Measurements from ENCODE around the gene LRRC49.
"Not testable (repeated sequence)": the region's sequence is repeated elsewhere in the genome, so short reads cannot be mapped to it uniquely, and the experiment has no call there.

LRRC49 gene

DNA sequence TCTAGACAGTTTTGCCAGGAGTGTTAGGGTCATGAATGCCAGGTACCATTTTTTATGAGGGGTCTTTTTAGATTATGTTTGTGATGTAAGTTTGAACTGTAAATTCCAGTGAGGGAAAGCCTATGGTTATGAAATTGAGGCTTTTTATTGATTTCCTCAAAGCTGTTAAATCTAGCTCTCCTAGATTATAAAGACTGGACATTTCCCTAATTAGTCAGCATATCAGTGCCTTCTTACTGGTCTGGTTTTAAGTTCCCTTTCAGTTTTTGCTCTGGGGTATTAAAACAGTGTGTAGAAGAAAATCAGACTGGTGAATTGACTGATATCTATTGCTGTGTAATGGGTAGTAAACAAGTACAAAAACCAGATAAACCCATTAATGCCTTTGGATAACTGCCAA lies 39.2 kb downstream of the LRRC49 start:
- no peak for DNase-seq

DNA sequence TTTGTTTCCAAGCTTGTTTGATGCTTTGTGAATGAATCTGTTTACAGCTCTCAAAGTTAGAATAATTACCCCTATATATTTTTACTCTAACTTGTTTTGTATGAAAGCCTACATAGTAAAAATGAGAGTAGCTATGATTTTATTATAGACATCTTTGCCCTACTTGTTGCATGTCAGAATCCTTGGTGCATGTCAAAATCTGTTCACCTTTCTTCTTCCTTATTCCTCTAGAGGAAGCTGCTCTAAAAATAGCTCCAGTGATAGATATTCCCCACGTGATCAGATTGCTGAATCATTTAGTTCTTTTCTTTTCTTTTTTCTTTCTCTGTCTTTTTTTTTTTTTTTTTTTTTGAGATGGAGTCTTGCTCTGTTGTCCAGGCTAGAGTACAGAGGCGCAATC lies 39.8 kb downstream of the LRRC49 start:
- DNase-seq, result no peak

DNA sequence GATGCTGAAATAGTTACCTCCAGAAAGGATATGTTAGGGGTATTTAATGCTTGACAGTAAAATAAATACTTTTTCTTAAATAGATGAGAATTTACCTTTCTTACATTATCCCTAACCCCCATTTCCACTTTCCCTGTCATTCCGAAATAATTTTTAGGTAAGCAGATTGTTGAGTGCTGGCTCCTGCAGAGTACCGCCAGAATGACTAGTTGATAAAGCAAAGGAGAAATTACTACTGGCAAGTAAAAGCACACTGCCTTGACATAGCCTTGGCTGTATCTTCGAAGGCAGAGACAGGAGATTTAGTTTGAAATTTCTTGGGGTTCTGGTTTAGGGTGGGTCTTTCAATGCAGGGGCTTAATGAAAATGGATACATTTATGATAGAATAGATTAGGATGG lies 40.8 kb downstream of the LRRC49 start:
- no peak for DNase-seq

DNA sequence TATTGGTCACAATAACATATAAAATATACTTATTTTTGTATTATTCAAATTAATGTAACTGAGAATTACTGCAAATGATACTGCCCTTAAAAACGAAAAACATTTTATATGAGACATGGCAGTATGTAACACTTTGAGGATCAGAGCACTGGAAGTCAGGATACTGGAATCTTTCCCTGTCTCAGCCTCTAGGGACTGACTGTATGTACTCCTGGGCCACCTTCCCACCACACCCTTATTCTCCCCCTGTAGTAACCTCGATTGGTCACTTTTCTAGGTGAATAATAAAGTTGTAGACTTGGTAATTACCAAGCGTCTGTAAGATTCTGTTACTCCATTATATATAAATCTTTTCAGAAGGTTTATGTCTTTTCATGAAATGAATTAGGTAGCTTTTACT lies 43.0 kb downstream of the LRRC49 start:
- DNase-seq, result no peak

DNA sequence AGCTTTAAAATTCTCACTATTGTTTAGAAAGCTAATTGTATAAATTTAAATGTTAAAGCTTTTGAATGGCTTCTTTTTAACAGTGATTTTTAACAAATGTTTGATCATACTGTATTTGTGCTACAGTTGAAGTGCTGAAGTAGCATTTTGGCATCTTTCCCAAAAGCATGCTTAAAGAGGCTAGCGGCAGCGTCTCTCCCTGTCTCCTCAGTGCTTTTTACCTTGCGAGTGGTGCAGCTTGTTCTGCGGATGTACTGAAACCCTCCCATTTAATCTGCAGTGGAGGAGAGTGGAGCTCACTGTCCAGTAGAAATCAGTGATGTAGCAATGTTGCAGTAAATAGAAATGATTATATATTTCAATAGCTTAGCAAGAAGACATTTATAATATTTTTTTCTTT lies 43.7 kb downstream of the LRRC49 start:
- DNase-seq, result no peak

DNA sequence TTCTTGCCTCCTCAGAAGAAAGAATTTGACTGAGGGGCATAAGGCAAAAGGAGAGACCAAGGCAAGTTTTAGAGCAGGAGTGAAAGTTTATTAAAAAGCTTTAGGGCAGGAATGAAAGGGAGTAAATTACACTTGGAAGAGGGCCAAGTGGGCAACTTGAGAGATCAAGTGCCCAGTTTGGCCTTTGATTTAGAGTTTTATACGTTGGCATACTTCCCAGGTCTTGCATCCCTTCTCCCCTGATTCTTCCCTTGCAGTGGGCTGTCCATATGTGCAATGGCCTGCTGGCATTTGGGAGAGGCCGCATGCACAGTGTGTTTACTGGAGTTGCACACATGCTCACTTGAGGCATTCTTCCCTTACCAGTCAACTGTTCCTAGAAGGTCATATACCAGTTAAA lies 50.7 kb downstream of the LRRC49 start:
- not testable (repeated sequence) for DNase-seq

DNA sequence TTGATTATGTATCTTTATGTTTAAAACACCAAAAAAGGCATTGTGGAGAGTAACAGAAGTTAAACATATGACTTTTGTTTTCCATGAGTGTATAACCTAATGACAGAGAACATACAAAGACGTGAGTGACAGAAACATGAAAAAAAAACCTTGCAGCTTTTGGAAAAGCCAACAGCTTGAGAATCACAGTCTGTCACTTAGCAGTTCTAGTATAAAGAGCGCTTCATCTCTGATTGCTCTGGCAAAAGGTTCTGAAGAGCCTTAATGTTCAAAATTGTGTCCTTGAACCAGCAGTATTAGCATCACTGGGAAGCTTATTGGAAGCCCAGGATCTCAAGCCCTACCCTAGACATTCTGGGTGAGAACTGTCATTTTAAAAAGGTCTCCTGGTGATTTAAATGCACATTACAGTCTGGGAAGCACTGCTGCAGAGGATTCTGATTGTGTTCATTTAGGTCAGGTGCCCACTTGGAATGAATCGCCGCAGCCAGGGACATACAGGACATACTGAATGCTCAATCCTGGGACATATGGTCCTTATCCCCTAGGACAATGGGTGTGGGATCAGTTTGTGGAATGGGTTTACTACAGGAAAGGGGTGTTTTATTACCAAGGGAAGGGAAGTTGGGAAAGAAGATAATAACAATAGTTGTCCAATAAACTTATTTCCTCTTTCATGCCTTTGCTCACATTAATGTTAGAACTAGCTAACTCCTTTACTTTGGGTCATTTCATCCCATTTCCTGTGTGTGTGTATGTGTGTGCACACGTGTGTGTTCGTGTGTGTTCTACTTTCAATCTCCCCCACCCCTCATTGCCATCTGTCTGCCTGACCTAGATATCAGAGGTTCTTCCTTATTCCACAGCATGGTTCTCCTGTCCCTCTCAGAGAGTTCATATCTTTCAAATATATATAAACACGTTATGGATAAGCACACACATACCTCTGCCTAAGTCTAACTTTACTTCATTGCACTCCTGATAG lies 55.0 kb downstream of the LRRC49 start:
- no peak for DNase-seq

DNA sequence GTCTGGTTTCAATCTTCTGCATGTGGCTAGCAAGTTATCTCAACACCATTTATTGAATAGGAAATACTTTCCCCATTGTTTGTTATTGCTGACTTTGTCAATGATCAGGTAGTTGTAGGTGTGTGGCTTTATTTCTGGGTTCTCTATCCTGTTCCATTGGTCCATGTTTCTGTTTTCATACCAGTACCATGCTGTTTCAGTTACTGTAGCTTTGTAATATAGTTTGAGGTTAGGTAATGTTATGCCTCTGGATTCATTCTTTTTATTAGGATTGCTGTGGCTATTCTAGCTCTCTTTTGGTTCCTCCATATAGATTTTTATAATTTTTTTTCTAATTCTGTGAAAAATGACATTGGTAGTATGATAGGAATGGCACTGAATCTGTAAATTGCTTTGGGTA lies 58.3 kb downstream of the LRRC49 start:
- no peak for DNase-seq

DNA sequence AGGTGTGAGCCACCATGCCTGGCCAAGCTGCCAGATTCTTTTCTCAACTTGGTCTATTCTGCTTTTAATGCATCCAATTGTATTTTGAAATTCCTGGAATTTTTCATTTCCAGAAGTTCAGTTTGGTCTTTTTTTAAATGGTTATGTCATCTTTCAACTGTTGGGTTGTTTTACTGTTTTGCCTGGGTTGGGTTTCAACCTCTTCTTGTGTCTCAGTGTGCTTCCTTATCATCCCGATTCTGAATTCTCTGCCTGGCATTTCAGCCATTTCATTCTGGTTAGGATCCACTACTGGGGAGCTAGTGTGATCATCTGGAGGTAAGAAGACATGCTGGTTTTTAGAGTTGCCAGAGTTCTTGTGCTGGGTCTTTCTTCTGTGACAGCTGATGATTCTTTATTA lies 61.5 kb downstream of the LRRC49 start:
- DNase-seq, result no peak

DNA sequence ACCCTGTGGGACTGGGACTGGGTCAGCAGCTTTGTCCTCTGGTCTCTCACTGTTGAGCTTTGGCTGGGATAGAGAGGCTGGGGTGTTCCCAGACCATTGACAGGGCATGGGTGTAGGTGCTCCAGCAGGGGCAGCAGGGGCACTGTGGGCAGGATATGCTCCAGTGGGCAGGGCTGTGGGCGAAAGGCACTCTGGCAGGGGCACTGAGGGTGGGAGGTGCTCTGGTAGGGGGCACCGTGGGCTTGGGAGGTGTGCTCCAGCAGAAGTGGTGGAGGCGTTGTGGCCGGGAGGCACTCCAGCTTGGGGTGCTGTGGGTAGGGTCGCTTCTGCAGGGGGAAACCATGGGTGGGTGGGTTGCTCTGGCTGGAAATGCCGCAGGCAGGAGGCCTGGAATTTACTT lies 62.1 kb downstream of the LRRC49 start:
- no peak for DNase-seq

DNA sequence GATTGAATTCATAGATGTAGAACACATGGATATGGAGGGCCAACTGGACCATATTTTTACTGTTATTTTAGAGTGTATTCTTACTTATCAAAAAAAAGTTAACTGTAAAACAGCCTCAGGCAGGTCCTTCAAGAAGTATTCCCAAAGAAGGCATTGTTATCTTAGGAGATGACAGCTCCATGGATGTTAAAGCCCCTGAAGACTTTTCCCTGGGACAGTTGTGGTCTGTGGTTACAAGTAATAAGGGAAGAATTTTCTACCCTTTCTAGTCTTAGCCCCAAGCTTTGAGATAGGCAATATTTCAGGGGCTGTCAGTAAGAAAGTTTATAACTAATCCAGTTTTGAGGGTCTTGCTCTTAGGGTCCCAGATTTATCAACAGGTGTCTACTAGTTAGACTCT lies 62.5 kb downstream of the LRRC49 start:
- DNase-seq, result no peak

DNA sequence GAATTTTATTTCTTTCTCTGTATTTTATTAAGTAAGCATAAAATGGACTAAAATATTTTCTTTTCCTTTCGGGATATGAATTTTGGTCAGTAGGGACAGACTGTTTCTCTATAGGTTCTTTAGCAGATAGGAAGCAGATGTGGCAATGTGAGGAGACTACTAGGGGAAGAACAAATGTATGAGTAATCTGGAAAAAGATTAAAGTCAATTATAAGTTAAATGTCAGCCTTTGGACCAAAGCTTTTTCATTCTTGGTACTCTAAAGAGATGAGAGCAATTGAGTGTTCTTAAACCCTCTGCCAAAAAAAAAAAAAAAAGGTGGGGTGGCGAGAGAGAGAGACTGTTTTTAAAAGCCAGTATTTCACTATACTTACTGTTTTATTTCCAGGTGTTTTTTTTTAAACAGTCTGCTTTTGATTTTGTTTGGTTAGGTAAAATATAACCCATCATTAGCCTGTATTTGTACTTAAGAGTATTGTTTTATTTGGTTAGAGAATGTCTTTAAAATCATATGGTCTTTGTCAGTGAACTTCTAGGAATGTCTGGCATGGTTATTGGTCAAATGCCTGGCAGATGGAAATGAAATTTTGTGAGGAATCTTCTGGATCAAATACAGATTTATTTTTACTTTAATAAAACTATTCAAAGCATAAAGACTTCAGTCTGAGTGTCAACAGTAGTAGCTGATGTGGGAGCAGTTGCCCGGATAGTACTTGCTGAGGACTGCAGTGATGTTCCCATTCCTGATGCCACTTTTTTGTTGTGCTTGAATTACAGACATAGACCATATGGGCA lies 63.8 kb downstream of the LRRC49 start:
- no peak for DNase-seq

DNA sequence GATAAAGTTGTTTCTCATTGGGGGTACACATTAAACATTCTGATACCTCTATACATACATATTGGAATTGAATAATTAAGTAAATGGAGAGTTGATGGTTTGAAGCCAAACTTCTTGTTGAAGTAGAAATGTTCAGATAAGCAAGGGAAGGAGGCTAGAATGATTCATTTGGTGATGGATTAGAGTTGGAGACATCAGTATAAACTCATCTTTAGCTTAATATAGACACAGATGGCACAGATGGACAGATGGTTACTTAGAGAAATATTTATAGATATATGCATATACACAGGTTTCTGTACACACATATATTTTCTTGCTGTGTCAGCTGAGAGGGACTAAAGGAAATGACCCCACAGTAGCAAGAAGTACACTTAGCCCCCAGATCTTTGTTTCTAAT lies 69.5 kb downstream of the LRRC49 start:
- no peak for DNase-seq

DNA sequence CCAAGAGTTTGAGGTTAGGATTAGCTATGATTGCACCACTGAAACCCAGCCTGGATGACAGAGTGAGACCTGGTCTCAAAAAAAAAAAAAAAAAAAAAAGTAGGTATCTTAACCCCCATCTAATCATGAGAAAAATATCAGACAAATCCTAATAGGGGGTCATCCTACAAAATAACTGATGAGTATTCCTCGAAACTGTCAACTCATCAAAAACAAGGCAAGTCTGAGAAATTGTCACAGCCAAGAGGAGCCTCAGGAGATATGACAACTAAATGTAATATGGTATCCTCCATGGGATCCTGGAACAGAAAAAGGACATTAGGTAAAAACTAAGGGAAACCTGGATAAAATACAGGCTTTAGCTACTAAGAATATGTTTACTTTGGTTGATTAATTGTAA lies 70.6 kb downstream of the LRRC49 start:
- no peak for DNase-seq

DNA sequence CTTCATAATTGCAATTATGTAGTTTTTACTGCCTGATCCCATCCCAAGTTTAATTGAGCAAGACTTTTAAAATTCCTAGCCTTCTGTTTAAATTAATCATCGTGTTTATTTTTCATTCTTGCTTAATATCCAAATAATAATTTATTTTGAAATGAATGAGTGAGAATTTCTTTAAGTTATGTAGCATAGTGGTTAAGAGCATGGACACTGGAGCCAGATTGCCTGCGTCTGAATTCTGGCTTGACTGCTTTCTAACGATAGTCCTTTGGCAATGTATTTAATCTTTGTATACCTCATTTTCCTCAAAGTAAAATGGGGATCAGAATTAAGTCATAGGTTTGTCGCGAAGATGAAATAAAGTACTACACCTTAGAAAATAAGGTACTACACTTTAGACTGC lies 71.4 kb downstream of the LRRC49 start:
- DNase-seq, result no peak

DNA sequence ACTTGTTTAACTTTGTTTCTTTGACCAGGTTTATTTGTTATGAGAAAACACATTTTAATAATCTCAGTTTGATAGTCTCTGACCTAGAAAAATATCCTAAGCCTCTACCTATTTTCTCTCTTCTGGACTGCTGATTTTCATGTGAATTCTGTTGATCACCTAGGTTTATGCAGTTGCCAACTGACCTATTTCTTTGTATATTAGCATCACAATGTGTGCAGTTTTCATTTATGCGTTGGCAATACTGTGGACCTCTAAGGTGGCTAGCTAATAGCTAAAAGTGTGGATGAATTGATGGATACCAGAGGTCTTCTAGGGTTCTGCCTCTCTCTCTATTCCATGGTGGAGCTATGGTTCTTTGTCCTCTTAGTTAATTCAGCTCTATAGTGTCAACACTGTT lies 72.1 kb downstream of the LRRC49 start:
- DNase-seq, result no peak

DNA sequence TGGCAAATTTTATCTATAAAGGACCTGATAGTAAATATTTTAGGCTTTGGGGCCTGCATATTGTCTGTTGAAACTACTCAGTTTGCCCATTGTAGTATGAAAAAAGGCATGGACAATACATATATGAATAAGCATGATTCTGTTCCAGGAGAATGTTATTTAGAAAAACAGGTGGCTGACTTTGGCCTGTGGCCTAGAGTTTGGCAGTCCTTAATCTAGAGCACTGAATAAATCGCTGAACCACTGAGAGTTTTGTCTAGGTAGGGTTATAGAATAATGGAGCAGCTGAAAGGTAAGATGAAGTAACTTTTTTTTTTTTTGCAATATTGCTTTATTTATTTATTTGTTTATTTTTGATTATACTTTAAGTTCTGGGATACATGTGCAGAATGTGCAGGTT lies 75.0 kb downstream of the LRRC49 start:
- DNase-seq, result no peak

DNA sequence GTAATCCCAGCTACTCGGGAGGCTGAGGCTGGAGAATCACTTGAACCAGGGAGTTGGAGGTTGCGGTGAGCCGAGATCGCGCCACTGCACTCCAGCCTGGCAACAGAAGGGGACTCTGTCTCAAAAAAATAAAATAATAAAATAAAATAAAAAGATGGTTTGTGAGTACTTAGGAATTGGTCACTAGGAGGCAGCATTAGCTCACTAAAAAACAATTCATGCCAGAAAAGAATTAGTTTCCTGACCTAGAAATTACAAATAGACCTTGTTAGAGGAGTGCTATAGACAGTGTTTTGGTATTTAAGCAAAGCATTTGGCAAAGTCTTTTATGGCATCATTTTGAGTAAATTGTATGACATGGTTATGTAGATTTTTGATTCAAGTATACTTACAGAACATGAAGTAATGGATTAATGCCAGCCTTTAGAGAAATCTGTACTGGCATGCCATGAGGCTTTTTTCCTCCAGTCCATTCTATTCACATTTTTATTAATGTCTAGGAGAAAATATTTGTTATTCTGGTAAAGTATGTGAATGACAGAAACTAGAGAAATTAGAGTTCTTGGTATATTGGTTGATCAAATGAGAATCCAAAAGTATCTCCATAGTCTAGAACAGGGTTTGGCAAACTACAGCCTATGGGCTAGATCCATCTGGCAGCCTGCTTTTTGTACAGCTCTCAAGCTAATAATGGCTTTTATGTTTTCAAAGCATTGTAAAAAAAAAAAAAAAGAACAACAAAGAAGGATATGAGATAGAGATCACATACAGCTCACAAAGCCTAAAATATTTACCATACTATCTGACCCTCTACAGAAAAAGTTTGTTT lies 81.6 kb downstream of the LRRC49 start:
- no peak for DNase-seq

DNA sequence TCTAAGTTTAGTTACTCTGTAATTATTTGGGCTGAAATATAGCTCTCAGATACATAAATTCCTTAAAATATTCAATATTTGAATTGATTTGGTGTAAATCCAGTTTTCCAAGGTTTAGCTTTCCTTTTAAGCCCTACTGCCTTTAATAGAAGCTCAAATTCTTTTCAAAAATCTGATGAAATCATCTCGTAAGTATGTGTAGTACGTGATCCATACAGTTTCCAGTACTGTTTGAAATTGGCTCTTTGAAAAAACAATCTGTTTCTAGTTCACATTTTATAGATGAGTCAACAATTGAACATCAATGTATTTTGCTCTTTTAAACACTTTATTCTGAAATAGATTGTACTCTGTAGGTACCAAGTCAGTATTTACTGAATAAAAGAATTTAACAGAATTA lies 84.2 kb downstream of the LRRC49 start:
- DNase-seq, result no peak

DNA sequence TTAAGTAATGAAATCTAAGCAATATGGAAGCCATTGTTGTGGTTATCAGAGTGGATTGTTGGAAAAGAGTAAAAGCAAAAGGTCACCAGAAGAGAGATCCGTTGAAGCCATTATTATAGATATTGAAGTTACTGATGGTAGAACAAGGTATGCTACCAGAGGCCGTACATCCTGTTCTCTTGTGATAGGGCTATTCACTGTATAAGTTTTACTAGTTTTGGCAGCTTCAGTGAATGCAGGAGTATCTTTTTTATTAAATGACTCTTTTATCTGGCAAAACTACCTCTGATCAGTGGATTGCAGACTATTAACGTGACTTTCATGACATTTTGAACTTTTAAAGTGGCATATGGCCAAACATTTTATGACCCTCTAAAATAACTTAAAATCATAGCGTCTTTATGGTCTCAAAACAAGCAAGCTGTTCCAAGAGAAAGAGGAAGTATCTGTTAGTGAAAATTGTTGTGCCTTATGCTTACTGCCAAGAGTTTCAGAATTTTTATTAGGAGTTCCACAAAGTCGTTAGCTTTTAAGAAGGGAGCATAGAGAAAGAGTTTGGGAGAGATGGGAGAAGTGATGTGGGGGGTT lies 102.9 kb downstream of the LRRC49 start:
- DNase-seq, result no peak

DNA sequence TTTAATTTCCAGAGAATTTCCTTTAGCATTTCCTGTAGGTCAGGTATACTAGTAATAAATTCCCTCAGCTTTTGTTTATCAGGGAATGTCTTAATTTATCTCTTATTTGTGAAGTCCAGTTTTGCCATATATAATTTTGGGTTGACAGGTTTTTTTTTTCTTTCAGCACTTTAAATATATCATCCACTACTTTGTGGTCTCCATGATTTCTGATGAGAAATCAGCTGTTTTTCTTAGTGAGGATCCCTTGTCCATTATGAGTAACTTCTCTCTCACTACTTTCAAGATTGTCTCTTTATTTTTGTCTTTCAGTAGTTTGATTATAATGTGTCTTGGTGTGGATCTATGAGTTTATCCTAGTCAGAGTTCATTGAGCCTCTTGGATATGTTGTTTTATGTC lies 105.7 kb downstream of the LRRC49 start:
- no peak for DNase-seq

DNA sequence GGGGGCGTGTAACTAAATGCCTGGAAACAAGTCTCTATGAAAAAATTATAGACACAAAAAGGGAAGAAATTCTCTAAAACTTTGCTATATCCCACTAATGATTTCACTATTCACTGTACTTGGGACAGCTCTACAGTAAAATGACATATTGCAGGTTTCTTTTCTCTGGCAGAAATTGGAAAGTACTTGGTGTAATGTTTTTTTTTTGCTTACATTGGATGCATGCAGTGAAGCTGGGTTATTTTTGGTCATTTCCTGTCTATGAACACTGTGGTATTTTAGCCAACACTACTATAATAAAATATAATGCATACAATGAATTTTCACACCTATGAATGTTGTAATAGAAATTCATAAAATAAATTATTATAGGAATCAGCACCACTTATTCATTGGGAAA lies 109.7 kb downstream of the LRRC49 start:
- no peak for DNase-seq

DNA sequence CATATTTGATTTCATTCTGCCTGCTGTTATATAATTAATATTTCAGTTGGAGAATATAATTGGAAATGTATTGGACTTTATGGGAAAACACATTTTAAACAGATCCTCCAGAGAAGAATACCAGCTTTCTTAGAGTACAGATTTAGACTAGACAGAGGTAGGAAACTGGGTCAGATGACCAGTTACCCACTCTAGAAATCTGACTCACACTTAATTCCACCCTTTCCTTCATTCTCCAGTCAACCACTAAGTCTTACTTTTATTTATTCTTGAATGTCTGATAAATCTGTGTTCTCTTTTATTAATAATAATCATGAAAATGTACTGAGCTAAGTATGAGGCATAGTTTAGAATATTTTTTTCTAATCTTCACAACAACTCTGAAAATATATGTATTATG lies 110.7 kb downstream of the LRRC49 start:
- no peak for DNase-seq
